Suprapubic skin (tissue), 4 donors: ENCODE data around the gene HOXA6.

Source experiments
- EP300 ChIP-seq: sonication (generic); formaldehyde crosslinking; IDR thresholded peaks from one replicate; pipeline ENCODE4 v1.6.1; 2017; ENCODE audit warnings: antibody characterized with exemption
- POLR2AphosphoS5 ChIP-seq, 3 donors: sonication (generic); formaldehyde crosslinking; IDR thresholded peaks; one replicate each; pipeline ENCODE4 v1.6.1; 2017; ENCODE audit warnings: antibody characterized with exemption in 3 of 3
- TF ChIP-seq, protein P1 (sequence below), 2 donors: fragments of 200-600 bp in 1 of 2; fragments of 450-650 bp in 1 of 2; sonication (generic) in 1 of 2; IDR thresholded peaks; one replicate each; pipeline ENCODE4 v1.5.1; 2016 to 2019; ENCODE audit warnings: antibody characterized with exemption in 2 of 2, mild to moderate bottlenecking in 1 of 2, moderate library complexity in 1 of 2

DNA sequence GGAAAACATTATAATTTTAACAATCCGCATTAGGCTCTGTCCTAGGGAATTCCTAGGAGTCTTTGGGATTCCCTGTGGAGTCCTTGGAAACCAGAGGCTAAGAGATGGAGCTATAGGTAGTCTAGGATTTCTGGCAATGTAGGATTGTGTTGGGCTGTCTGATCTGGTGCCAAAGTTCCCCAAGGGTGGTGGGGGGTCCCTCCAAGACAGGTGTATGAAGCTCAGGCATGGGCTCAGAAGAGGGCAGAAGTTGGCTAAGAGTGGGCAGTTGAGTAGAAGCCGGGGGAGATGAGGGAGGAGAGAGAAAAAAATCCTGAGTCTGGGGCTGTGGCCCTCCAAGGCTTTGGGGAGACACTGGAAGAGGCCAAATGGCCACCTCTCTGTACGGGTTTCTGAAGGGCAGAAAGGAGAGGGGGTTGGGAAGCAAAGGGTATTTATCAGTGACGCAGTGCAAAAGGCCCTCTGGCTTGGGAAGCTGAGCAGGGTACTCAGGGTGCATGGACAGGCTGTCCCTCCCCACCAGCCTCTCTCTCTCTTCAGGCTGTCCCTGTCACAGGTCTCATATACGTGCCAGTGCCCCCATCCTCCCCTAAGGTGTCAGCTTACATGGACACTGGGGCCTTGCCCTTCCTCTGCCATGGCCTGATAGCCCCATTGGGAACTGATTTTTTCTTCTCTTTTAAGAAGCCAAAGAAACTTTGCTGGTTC is 929 bp downstream of the HOXA6 start:
- TF ChIP-seq, protein P1, sequence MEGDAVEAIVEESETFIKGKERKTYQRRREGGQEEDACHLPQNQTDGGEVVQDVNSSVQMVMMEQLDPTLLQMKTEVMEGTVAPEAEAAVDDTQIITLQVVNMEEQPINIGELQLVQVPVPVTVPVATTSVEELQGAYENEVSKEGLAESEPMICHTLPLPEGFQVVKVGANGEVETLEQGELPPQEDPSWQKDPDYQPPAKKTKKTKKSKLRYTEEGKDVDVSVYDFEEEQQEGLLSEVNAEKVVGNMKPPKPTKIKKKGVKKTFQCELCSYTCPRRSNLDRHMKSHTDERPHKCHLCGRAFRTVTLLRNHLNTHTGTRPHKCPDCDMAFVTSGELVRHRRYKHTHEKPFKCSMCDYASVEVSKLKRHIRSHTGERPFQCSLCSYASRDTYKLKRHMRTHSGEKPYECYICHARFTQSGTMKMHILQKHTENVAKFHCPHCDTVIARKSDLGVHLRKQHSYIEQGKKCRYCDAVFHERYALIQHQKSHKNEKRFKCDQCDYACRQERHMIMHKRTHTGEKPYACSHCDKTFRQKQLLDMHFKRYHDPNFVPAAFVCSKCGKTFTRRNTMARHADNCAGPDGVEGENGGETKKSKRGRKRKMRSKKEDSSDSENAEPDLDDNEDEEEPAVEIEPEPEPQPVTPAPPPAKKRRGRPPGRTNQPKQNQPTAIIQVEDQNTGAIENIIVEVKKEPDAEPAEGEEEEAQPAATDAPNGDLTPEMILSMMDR (IDR thresholded peaks at IDR 0.05) = no peak
- TF ChIP-seq POLR2AphosphoS5 (IDR thresholded peaks at IDR 0.05) = no peak
- no peak for TF ChIP-seq EP300
